HCT116 (cell line): ENCODE measurements around the gene NDUFS2.

ENCODE experiments used
- CEBPB ChIP-seq: IDR thresholded peaks from 2 replicates; pipeline ENCODE4 v1.6.1; 2012; ENCODE audit warnings: low read depth
- MAX ChIP-seq: IDR thresholded peaks from 2 replicates; pipeline ENCODE4 v1.6.1; 2012
- POLR2A ChIP-seq: IDR thresholded peaks from 2 replicates; pipeline ENCODE4 v1.7.0; 2011; ENCODE audit warnings: borderline replicate concordance; ENCODE audit not compliant: insufficient read depth, insufficient read length; ENCODE audit errors: extremely low read depth
- SP1 ChIP-seq: IDR thresholded peaks from 2 replicates; pipeline ENCODE4 v1.6.1; 2012; ENCODE audit warnings: low read depth
- ZBTB33 ChIP-seq: IDR thresholded peaks from 2 replicates; pipeline ENCODE4 v1.6.1; 2011; ENCODE audit warnings: mild to moderate bottlenecking, low read length, moderate library complexity; ENCODE audit not compliant: insufficient replicate concordance; ENCODE audit errors: extremely low read depth
- TF ChIP-seq, protein P1 (sequence below), 3 experiments: fragments of 200-600 bp in 1 of 3; sonication (generic) in 1 of 3; IDR thresholded peaks in 2 of 3; conservative IDR thresholded peaks in 1 of 3; 2 replicates each; pipeline ENCODE4 v1.5.1; 2012 to 2017; ENCODE audit warnings: low read depth in 2 of 3, low read length in 2 of 3, antibody characterized with exemption in 1 of 3, borderline replicate concordance in 1 of 3, control low read depth in 1 of 3, mild to moderate bottlenecking in 1 of 3, mixed read lengths in 1 of 3, mixed run types in 1 of 3, moderate library complexity in 1 of 3; ENCODE audit not compliant: insufficient read depth in 1 of 3

DNA sequence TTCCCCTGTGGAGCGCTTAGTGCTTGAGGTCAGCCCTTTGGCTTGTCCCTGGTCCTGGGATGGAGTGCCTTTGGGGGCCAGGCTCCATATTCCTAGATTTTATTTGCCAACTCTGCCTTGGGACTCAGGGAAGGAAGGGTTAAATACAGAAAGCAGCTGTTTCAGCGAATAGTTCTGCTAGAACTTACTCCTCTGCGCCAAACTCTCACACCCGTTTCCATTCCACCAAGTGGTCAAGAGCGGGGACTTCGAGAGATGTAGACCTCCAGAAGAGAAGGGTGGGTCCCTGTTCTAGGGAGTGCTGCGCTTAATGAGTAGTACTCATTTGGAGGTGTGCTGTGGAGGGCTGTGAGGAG lies 23.0 kb downstream of the NDUFS2 start:
- TF ChIP-seq, protein P1, sequence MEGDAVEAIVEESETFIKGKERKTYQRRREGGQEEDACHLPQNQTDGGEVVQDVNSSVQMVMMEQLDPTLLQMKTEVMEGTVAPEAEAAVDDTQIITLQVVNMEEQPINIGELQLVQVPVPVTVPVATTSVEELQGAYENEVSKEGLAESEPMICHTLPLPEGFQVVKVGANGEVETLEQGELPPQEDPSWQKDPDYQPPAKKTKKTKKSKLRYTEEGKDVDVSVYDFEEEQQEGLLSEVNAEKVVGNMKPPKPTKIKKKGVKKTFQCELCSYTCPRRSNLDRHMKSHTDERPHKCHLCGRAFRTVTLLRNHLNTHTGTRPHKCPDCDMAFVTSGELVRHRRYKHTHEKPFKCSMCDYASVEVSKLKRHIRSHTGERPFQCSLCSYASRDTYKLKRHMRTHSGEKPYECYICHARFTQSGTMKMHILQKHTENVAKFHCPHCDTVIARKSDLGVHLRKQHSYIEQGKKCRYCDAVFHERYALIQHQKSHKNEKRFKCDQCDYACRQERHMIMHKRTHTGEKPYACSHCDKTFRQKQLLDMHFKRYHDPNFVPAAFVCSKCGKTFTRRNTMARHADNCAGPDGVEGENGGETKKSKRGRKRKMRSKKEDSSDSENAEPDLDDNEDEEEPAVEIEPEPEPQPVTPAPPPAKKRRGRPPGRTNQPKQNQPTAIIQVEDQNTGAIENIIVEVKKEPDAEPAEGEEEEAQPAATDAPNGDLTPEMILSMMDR (IDR thresholded peaks at IDR 0.05 in 2 of 3, conservative IDR thresholded peaks at IDR 0.05 in 1 of 3; ENCODE audit: borderline replicate concordance in 1 of 3, insufficient read depth in 1 of 3, low read depth in 2 of 3, low read length in 2 of 3), result no peak
- no peak for TF ChIP-seq SP1
- TF ChIP-seq ZBTB33, result no peak
- no peak for TF ChIP-seq POLR2A
- TF ChIP-seq MAX, result no peak
- no peak for TF ChIP-seq CEBPB
